Measurements from ENCODE around the gene NR6A1.

NR6A1 gene

GRCh38 chr9:124720429-124721108 lies 50.5 kb downstream of the NR6A1 start:
- DNase-seq = no peak

DNA sequence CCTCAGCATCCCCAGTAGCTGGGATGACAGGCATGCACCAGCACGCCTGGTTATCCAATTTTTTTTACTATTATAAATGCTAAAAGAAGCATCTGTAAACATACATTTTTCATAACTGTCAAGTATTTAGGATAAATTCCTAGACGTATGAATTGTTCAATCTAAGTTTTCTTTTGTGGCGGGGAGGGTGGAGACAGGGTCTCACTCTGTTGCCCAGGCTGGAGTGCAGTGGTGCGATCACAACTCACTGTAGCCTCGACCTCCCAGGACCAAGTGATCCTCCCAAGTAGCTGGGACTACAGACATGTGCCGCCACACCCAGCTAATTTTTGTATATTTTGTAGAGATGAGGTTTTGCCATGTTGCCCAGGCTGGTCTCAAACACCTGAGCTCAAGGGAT lies 52.2 kb downstream of the NR6A1 start:
- no peak for DNase-seq

GRCh38 chr9:124717597-124717996 lies 53.5 kb downstream of the NR6A1 start:
- no peak for DNase-seq

- DNase-seq = no peak
Observed at GRCh38 chr9:124716808-124717207, 54.3 kb downstream of the NR6A1 start.

- DNase-seq = no peak
Observed at GRCh38 chr9:124710766-124711165, 60.3 kb downstream of the NR6A1 start.

GRCh38 chr9:124709292-124709690 lies 61.8 kb downstream of the NR6A1 start:
- DNase-seq = no peak

DNA sequence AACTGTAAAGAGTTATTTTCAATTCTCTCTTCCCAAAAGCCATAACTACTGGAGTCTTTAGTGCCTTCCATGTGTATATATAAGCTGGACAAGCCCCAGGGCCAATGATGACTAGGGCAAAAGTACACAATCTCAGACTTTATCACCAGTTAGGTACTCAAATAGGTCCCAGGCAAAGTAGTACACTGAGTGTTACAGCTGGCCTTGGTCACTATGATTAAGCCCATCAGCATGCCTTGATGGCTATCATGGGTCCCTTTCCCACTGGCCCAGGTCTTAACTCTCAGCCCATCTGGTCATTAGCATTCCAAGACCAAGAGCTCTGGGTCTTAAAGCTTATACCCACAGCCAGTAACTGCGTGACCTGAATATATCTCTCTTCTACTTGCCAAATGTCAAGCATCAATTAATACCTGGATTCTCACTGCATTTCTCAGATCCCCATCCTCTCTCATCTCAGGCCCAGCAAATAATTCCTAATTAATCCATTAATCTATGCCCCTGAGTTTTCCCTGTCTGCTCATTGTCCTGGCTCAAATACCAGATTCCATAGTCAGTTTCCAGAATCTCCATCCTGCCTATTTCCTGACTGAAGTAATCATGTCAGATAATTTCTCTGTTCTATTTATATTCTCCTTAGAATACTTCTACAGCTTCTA lies 62.3 kb downstream of the NR6A1 start:
- no peak for DNase-seq

- DNase-seq = no peak
Observed at GRCh38 chr9:124708074-124708473, 63.0 kb downstream of the NR6A1 start.

- no peak for DNase-seq
Observed at GRCh38 chr9:124707666-124708065, 63.4 kb downstream of the NR6A1 start.

- DNase-seq = no peak
Observed at GRCh38 chr9:124706685-124707084, 64.4 kb downstream of the NR6A1 start.

DNA sequence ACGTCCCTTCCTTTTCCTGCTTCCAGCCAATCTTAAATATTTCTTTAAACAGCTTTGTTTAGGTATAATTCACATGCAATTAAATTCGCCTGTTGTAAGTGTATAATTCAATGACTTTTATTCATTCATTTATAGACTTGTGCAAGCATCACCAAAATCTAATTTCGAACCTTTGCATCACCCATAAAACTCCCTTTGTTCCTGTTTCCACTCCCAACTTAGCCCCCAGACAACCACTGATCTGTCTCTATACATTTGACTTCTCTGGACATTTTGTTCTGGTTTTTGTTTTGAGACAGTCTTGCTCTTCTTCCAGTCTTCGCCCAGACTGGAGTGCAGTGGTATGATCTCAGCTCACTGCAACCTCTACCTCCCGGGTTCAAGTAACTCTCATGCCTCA lies 71.5 kb downstream of the NR6A1 start:
- DNase-seq = no peak

DNA sequence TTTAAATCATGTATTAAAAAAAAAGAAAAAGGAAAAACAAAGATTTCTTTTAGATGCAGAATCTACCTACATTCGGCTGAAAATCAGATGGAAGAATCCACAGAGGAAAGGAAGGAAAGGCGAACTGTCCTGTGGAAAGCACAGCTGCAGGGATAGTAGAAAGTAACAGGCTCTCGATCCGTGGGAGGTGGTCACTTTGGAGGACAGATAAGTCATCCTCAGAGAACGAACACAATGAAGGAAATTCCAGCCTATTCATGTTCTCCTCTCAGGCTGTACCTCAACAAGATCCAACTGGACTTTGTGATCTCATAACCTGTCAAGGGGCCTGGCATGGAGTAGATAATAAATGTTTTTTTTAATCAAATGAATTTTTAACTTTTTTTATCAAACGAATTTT lies 72.8 kb downstream of the NR6A1 start:
- no peak for DNase-seq

- no peak for DNase-seq
Observed at GRCh38 chr9:124697326-124698200, 73.5 kb downstream of the NR6A1 start.

- DNase-seq = no peak
Observed at GRCh38 chr9:124696101-124696500, 75.0 kb downstream of the NR6A1 start.

- DNase-seq = no peak
Observed at GRCh38 chr9:124695280-124695890, 75.7 kb downstream of the NR6A1 start.

- no peak for DNase-seq
Observed at GRCh38 chr9:124694414-124695279, 76.5 kb downstream of the NR6A1 start.

- DNase-seq = no peak
Observed at GRCh38 chr9:124693403-124693802, 77.7 kb downstream of the NR6A1 start.

GRCh38 chr9:124688238-124688904 lies 82.7 kb downstream of the NR6A1 start:
- no peak for DNase-seq

DNA sequence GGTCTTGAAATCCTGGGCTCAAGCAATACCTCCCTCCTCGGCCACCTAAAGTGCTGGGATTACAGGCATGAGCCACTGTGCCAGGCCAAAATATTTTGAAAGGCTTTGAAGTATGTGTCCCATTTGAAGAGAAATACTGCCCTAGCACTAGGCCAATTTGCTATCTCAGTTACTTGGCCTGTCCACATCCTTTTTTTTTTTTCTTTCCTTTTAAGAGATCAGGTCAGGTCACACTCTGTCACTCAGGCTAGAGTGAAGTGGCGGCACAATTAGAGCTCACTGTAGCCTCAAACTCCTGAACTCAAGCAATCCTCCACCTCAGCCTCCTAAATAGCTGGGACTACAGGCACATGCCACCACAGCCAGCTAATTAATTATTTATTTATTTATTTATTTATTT lies 84.2 kb downstream of the NR6A1 start:
- DNase-seq = no peak

DNA sequence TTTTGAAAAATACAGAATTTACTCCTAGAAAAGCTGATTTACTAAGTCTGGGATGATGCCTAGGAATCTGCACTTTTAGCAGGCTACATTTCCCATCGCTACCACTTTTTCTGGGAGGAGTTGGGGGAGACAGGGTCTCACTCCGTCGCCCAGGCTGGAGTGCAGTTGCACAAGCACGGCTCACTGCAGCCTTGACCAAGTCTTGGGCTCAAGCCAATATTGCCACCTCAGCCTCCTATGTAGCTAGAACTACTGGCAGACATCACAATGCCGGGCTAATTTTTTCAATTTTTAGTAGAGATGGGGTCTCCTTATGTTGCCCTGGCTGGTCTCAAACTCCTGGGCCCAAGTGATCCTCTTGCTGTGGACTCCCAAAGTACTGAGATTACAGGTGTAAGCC lies 85.9 kb downstream of the NR6A1 start:
- no peak for DNase-seq

GRCh38 chr9:124684169-124684568 lies 86.9 kb downstream of the NR6A1 start:
- DNase-seq = no peak

GRCh38 chr9:124683043-124683442 lies 88.1 kb downstream of the NR6A1 start:
- no peak for DNase-seq
